ENCODE results near the gene RFTN1. TPM values are rescaled to one million over a fixed set of nuclear protein-coding genes. Genes with fewer than 3 reads are reported as not detected.

RFTN1 gene
- total RNA-seq, 1 donor from 2014 or later = 0.92 TPM

- H3K27ac Mint-ChIP-seq = no peak overlapping the region
- no peaks in the 10 kb centered on the region for H3K27me3 ChIP-seq
- H3K4me1 Mint-ChIP-seq = peaks cover under 1% of the 10 kb centered on the region
- peaks cover 17% of the 10 kb centered on the region for H3K79me2 ChIP-seq (ENCODE audit: low read depth)
- H3K4me2 ChIP-seq = no peak overlapping the region
- no peak for TF ChIP-seq EZH2phosphoT487 (IDR thresholded peaks at IDR 0.05)
- no peak for TF ChIP-seq EZH2 (IDR thresholded peaks at IDR 0.05)
- TF ChIP-seq CTCF (IDR thresholded peaks at IDR 0.05) = no peak
- peaks cover 2% of the 10 kb centered on the region for H3F3A ChIP-seq (ENCODE audit: low read depth)
- H3K36me3 Mint-ChIP-seq = peaks cover 2% of the 10 kb centered on the region
- no peak overlapping the region for H2AFZ ChIP-seq (replicated peaks)
- H4K20me1 ChIP-seq (ENCODE audit: low read depth) = peaks cover 3% of the 10 kb centered on the region
- H3K36me3 ChIP-seq = peaks cover 12% of the 10 kb centered on the region
- DNase-seq (ENCODE audit: low spot score) = no peak
- H3K4me3 Mint-ChIP-seq = no peak overlapping the region
- no peak overlapping the region for H3K27ac ChIP-seq
- H3K9me3 Mint-ChIP-seq = no peaks in the 10 kb centered on the region
- H3K4me1 ChIP-seq = no peaks in the 10 kb centered on the region
- no peaks in the 10 kb centered on the region for H3K27me3 Mint-ChIP-seq (ENCODE audit: insufficient read depth, low read depth)
- no peaks in the 10 kb centered on the region for H3K9me3 ChIP-seq (ENCODE audit: low read depth)
- no peak overlapping the region for H3K4me3 ChIP-seq
- no peak overlapping the region for H3K9ac ChIP-seq
Measured at GRCh38 chr3:16272588-16272987, 240.9 kb downstream of the RFTN1 start.

- Mint-ChIP-seq H3K27ac (no peak overlapping the region), H3K27me3 (ENCODE audit: insufficient read depth, low read depth) (no peaks in the 10 kb centered on the region)
- no peak for TF ChIP-seq CTCF (IDR thresholded peaks at IDR 0.05)
- TF ChIP-seq EZH2phosphoT487 (IDR thresholded peaks at IDR 0.05) = no peak
- no peak for TF ChIP-seq EZH2 (IDR thresholded peaks at IDR 0.05)
Measured at GRCh38 chr3:16270855-16271254, 242.6 kb downstream of the RFTN1 start.

GRCh38 chr3:16266714-16267113 lies 246.8 kb downstream of the RFTN1 start:
- peaks cover 14% of the 10 kb centered on the region for H3K4me1 ChIP-seq
- Mint-ChIP-seq H3K36me3 (peaks cover 2% of the 10 kb centered on the region), H3K4me1 (peaks cover 25% of the 10 kb centered on the region), H3K4me3 (peak overlapping the region; percentile 36), H3K27me3 (ENCODE audit: insufficient read depth, low read depth) (peaks cover 2% of the 10 kb centered on the region), H3K27ac (no peak overlapping the region), H3K9me3 (no peaks in the 10 kb centered on the region)
- no peaks in the 10 kb centered on the region for H3K9me3 ChIP-seq (ENCODE audit: low read depth)
- H3K27ac ChIP-seq = no peak overlapping the region
- TF ChIP-seq EZH2phosphoT487 (IDR thresholded peaks at IDR 0.05) (no peak), EZH2 (IDR thresholded peaks at IDR 0.05) (no peak), CTCF (IDR thresholded peaks at IDR 0.05) (no peak)
- peak overlapping the region; percentile 0 for H3K4me3 ChIP-seq
- H3K4me2 ChIP-seq = peak overlapping the region; percentile 82
- H3K27me3 ChIP-seq = no peaks in the 10 kb centered on the region
- H3K9ac ChIP-seq = no peak overlapping the region
- H3K79me2 ChIP-seq (ENCODE audit: low read depth) = peaks cover 69% of the 10 kb centered on the region
- peaks cover 6% of the 10 kb centered on the region for H4K20me1 ChIP-seq (ENCODE audit: low read depth)
- H3F3A ChIP-seq (ENCODE audit: low read depth) = peaks cover 4% of the 10 kb centered on the region
- DNase-seq (ENCODE audit: low spot score) = no peak
- H3K36me3 ChIP-seq = peaks cover 3% of the 10 kb centered on the region
- H2AFZ ChIP-seq (replicated peaks) = no peak overlapping the region

More at GRCh38 chr3:16270855-16271254, 242.6 kb downstream of the RFTN1 start:
- Mint-ChIP-seq H3K36me3 (peaks cover 2% of the 10 kb centered on the region), H3K9me3 (no peaks in the 10 kb centered on the region), H3K4me1 (peaks cover 16% of the 10 kb centered on the region), H3K4me3 (no peak overlapping the region)
- Histone ChIP-seq H3K9ac (no peak overlapping the region), H4K20me1 (ENCODE audit: low read depth) (peaks cover 6% of the 10 kb centered on the region), H3K27me3 (no peaks in the 10 kb centered on the region), H2AFZ (replicated peaks) (no peak overlapping the region), H3K4me3 (no peak overlapping the region), H3K4me2 (no peak overlapping the region), H3K4me1 (peaks cover 3% of the 10 kb centered on the region), H3F3A (ENCODE audit: low read depth) (peaks cover 6% of the 10 kb centered on the region), H3K27ac (no peak overlapping the region), H3K9me3 (ENCODE audit: low read depth) (no peaks in the 10 kb centered on the region), H3K79me2 (ENCODE audit: low read depth) (peaks cover 34% of the 10 kb centered on the region), H3K36me3 (peaks cover 12% of the 10 kb centered on the region)
- DNase-seq (ENCODE audit: low spot score) = no peak

Other genes starting within 250 kb of the RFTN1 start
- 23.0 and 31.2 TPM in 2 replicates for gene DPH3, start 248.8 kb downstream of the RFTN1 start, total RNA-seq (ENCODE audit: low replicate concordance)
- gene OXNAD1, start 248.5 kb downstream of the RFTN1 start, total RNA-seq (ENCODE audit: low replicate concordance) = 18.1 and 28.7 TPM in 2 replicates
- 3.2 and 4.7 TPM in 2 replicates for gene DAZL, start 91.7 kb upstream of the RFTN1 start, total RNA-seq (ENCODE audit: low replicate concordance)